ENCODE measurements around the gene KAT8. TPM values are rescaled to one million over a fixed set of nuclear protein-coding genes. Genes with fewer than 3 reads are reported as not detected.
"Not testable (repeated sequence)": the region's sequence is repeated elsewhere in the genome, so short reads cannot be mapped to it uniquely, and the experiment has no call there.

KAT8 gene
- total RNA-seq, 1 donor from 2014 or later: 55.5 TPM

DNA sequence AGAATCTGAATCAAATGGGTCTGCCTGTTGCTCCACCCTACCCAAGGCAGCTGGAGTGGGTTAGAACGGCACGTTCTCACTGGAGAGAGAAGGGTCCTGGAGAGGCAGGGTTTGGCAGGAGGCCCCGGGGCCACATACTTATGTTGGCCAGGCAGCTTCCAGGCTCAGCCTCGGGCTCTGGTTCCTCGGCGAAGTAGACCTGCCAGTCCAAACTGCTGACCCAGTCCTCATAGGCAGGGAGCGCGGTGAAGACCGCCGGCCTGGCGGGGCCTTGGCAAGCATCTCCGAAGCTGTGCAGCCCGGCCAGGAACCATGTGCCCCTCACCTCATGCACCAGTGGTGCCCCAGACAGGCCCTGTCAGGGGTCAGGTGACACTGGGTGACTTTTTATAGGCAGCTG lies 33.5 kb upstream of the KAT8 start:
- DNase-seq: no peak

GRCh38 chr16:31084584-31085302 lies 32.7 kb upstream of the KAT8 start:
- peak; percentile 70 for DNase-seq

DNA sequence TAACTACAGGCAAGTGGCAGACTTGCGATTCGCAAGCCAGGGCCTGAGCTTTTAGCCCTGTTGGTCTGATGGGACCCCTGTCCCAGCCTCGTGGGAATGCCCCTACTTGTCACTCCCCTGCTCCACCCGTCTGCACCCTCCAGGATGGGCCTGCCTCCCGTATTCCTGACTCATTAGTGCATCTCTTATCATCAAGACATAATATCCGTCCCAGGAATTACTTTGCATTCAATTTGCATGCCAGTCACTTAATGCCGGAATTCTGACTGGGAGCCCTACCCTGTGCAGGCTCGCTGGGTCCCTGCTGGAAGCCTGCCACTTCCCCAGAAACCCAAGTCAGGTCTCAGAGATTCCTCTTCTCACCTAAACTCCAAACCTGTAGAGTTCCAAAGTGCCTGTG lies 32.1 kb upstream of the KAT8 start:
- no peak for DNase-seq

DNA sequence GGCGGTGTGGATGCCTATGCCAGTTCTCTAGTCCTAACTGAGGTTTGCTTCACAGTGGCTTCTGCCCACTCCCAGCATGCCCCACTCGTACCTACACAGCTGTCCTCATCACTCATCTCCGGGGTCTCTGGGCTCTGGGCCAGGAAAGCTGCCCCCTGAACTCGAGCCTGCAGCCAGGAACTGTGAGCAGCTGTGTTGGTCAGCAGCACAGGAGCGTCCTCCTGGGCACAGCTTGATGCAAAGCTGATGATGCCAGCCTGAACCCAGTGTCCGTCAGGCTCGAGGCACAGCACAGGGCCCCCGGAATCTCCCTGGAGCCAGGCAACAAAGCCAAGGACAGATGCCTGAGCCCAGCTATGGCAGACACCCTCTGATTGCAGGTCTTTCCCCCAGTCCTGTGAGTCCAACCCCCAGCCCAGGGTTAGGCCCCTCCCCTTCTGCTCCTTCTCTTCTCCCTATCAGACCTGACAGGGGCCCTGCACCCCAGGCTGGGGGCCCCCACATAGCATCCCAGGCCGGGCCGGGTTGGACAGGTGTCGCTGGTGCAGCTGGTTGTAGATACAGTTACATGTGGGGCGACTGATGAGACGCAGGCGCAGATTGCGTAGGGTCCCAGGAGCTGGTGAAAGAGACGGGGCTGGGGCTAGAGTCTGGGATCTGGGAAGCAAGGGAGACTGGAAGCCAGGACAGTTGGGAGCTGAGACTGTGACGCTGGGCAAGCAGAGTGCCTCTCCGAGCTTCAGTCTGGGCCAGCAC lies 31.4 kb upstream of the KAT8 start:
- peak; percentile 95 for DNase-seq

- DNase-seq: no peak
Measured at GRCh38 chr16:31086629-31086906, 30.9 kb upstream of the KAT8 start.

- DNase-seq: no peak
Measured at GRCh38 chr16:31087481-31087880, 30.0 kb upstream of the KAT8 start.

DNA sequence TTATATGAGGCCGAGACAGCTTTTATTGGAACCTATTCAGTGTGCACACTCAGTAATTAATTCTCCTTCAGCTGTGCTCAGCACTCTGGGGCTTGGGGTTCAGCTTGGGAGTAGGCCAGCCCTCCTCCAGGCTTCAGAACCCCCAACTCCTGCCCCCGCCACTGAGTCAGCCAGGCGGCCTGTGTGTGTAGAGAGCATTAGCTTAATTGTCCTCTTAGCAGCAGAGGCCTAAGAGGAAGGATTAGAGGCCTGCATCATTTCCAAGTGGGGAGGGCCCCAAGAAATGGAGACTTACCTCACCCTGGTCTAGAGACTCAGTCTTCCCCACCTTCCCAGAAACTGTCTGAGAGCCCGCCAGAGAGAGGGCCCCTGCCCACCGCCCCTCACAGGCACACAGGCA lies 29.5 kb upstream of the KAT8 start:
- no peak for DNase-seq

DNA sequence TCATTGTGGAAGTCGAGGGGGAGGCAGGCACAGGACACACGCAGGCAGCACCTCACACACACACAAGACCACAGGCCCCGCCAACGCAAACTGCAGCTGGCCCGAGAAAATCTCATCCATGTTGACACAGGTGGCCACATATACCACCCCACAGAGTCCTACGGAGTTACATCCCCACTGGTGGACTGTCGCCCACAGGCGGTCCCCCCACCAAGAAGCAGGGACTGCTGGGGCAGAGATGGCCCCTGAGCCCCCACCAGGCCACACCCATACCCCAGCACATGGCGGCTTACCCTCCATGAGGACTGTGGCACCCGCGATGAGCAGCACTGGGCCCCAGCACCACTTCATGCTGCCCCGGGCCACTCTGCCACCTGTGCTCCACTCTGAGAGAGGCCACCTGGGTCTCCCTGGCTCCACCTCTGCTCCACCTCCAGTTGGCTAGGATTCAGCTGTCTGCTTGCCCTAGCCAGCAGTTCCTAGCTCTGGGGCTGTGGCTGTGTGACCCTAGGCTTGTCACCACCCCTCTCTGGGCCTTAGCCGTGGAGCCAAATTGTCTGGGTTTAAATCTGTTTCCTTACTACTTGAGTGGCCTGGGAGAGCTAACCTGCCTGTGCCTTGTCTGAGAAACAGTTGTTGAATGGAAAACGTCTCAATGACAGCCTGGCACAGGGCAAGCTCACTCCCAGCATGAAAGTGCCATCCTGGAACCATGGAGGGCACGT lies 28.8 kb upstream of the KAT8 start, which contains the start of gene PRSS53:
Gene PRSS53 (minus strand): TSS at position 485 of the 725 bp plus-strand sequence. CDS start 134 bp downstream, at position 351.
- no peak for DNase-seq

DNA sequence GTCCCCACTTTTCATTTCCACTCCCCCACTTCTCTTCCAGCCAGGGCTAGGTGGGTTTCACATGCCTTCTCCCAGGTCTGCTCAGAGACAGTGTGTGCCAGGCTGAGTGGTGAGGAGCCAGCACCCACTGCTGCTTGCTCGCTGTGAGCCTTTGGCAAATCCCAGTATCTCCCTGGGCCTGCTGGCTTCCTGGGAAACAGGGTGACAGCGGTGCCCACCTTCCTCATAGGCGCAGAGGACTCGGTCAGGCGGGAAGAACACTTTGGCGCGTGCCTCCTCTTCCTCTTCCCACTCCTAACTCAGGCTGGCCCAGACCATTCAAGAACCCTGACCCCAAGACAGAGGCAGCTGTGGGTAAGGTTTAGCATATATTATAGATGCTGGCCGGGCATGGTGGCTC lies 28.3 kb upstream of the KAT8 start:
- DNase-seq: no peak

DNA sequence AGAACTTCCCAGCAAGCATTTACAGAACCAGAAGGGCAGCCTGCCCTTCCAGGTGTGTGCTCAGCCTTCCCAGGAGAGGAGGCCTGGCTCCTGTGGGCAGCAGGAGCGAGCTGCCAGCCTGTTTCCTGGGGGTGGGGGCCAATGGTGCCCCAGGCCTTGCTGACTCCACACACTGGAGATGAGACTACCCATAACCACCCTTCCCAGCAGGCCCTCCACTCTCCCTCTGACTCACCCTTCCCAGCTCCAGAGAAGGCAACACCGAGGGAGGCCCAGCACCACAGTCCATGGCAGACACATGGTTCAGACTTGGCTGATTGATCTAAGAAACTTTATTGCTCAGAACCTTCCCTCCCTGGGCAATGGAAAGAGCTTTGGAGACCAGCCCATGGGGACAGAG lies 26.9 kb upstream of the KAT8 start:
- DNase-seq: no peak

- DNase-seq: no peak
Measured at GRCh38 chr16:31092330-31092729, 25.1 kb upstream of the KAT8 start.

DNA sequence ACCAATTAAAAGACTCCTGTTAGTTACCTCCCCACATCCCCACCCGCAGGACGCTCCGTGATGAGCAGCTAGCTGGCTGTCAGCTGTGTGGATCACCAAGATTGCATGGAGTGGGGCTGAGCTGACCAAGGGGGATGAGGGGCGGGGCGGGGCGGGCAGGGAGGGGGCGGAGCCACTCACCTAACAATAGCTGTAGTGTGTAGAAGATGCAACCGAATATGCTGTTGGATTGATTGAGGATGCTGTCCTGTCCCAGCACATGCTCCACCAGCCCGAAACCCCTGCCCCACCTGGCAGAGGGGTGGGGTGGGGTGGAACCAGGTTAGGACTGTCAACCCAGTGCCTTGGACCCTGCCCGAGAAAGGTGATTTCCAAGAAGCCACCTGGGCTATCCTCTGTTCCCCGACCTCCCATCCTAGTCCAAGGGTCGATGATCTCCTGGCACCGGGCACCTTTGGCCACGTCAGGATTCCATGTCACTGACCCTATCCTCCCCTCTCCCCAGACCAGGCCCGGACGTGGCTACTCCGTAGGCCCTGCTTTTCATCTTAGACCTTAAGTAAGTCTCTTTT lies 24.2 kb upstream of the KAT8 start:
- DNase-seq: peak; percentile 53

DNA sequence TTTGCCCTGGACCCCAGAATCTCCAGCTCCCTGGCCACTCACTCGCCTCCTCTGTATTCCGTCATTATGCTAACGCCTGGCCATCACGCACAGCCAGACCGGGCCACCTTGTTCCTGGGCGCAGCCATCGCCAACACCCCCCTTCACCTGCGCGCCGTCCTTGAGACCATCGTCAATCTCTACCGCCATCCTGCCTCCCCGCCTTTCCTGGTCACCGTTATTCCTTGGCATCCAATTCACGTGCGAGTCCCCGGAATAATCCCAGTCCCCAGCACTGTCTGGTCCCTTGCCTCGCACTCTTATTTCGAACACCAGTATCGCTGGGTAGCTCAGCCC lies 23.4 kb upstream of the KAT8 start:
- DNase-seq: peak; percentile 29

DNA sequence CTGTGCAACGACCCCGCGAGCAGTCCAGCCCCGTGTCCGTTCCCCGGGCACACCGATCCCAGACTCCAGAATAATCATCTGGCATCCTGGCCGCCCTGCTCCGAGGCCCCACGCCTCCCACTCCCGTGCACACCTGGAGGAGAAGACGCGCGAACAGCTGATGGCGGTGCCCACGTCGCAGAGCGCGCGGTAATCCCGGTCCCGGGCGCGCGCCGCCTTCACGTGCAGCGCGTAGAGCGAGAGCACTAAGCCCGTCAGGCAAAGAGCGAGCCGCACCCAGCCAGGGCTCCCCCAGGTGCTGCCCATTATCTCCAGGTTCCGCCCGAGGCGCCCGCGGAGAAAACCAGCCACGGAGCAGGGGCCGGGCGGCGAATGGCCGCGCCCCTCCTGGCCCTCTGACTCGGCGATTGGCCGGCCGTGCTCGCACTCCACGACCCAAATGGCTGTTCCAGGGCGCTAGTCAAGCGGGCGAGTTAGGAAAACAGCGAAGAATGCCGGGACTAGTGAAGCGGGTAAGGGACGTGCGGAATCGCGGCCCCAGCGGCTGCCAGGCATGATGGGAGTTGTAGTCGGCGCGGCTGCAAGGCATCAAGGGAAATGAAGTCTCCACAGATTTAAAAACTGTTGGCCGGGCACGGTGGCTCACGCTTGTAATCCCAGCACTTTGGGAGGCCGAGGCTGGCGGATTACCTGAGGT lies 22.9 kb upstream of the KAT8 start, which contains the start of gene VKORC1:
Gene VKORC1 (minus strand): TSS at position 374 of the 697 bp plus-strand sequence. CDS start 68 bp downstream, at position 306.
- peak; percentile 97 for DNase-seq

- DNase-seq: no peak
Measured at GRCh38 chr16:31099860-31100638, 17.4 kb upstream of the KAT8 start.

DNA sequence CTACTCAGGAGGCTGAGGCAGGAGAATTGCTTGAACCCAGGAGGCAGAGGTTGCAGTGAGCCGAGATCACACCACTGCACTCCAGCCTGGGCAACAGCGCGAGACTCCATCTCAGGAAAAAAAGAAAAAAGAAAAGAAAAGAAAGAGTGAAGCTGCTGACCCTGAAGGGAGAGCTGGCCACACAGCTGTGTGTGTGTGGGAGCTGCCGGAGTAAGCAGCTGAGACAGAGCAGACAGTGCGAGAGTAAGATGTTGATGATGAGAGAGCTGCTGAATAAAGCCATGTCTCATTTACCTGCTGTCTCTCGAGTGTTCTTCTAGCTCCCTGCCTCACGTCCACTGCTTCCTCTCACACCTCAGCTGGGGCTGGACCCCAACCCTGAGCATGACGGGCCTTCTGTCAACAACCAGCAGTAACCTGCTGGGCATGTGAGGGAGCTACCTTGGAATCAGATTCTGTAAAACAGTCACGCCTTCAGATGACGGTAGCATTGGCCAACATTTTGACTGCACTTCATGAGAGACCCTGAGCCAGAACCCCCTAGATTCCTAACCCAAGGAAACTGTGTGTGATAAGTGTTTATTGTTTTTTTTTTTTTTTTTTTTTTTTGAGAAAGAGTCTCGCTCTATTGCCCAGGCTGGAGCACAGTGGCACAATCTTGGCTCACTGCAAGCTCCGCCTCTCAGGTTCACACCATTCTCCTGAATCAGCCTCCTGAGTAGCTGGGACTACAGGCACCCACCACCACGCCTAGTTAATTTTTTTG lies 16.4 kb upstream of the KAT8 start:
- not testable (repeated sequence) for DNase-seq

GRCh38 chr16:31105677-31106213 lies 11.7 kb upstream of the KAT8 start:
- DNase-seq: peak; percentile 78

GRCh38 chr16:31106509-31107464 lies 10.7 kb upstream of the KAT8 start:
- DNase-seq: no peak

DNA sequence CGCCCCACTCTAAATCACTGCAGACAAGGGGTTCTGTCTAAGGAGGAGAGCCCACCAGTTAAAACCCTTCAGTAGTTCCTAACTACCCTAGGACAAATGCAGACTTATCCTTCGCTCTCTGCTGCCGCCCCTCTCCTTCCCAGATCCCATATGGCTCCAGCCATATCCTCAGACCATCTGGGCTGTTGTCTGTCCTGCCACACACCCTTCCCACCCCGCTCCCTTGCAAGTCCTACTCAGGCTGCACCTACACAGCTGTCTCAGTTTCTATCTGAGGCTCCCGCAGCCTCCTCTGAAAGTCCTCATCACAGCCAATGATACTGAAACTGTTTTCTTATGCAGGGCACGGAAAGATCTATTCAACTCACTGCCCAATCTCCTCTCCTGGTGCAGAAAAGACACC lies 10.0 kb upstream of the KAT8 start:
- no peak for DNase-seq
